ENCODE data around the gene IL17REL. TPM values are rescaled to one million over a fixed set of nuclear protein-coding genes. Genes with fewer than 3 reads are reported as not detected.

Gene IL17REL
- total RNA-seq, 1 donor from 2014 or later = 0.10 TPM

DNA sequence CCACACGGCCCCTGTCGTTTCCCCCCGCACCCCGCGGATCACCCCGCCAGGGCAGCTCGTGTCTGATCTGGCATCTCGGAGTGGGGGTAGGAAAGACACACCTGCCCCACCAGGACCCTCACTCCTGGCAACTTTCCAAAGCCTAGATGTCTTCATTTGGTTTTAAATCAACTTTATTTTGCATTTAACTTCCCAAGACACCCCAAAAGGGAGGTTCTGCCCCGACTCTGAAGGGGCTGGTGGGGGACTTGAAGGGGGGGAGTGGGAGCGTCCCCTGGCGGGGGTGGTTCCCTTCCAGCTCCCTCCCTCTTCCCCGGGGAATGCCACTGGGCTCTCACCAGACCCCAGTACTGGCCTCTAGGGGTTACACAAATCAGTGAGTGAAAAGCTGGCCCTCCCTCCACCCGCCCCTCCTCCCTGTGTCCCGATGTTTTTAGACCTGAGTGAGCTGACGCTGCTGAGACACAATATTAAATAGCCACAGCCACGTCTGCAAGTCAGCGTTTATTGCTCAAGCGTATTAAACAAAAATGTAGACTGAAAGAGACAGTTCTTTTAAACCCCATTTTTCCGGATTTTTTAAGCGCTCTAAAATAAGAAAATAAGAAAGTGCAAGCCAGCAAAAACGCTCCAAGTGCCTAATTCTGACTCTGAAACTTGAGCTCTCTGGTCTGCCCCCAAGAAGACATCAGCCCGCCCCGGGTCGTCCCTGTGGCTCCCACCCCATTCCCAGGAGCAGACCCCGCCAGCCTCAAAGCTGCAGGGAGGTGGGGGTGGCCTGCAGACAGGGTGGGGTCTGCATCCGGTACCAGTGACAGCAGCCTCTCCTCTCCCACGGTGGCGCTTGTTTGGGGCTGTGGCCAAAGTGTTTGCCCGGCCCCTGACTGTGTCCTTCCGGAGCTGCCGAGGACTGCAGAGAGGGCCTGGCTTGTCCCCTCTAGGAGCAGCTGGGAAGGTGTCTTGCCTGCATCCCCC, 46.6 kb upstream of the IL17REL start:
- H3K27ac Mint-ChIP-seq = no peak overlapping the region
- H3K4me1 Mint-ChIP-seq (ENCODE audit: unreplicated experiment) = peaks cover 13% of the 10 kb centered on the region
- H3K36me3 Mint-ChIP-seq = no peaks in the 10 kb centered on the region
- peak; percentile 70 for TF ChIP-seq CTCF (conservative IDR thresholded peaks at IDR 0.05)
- peak overlapping the region; percentile 78 for H3K4me3 Mint-ChIP-seq
- H3K9me3 Mint-ChIP-seq = no peaks in the 10 kb centered on the region
- H3K27me3 Mint-ChIP-seq = peaks cover 18% of the 10 kb centered on the region
- no peak for DNase-seq (ENCODE audit: extremely low spot score, unreplicated experiment)

- peaks cover 6% of the 10 kb centered on the region for H3K9me3 Mint-ChIP-seq
- peak within 1 kb of the TSS; percentile 78 for H3K4me3 Mint-ChIP-seq
- no peak within 1 kb of the TSS for H3K27ac Mint-ChIP-seq
- TF ChIP-seq CTCF (conservative IDR thresholded peaks at IDR 0.05) = no peak
- peaks cover 13% of the 10 kb centered on the region for H3K4me1 Mint-ChIP-seq (ENCODE audit: unreplicated experiment)
- no peaks in the 10 kb centered on the region for H3K36me3 Mint-ChIP-seq
- H3K27me3 Mint-ChIP-seq = peaks cover 24% of the 10 kb centered on the region
- no peak for DNase-seq (ENCODE audit: extremely low spot score, unreplicated experiment)
These were observed 45.7 kb upstream of the IL17REL start, which contains the start of gene TTLL8 for GRCh38 chr22:50058061-50058905. Gene TTLL8 (minus strand): TSS chr22:50058298.

DNA sequence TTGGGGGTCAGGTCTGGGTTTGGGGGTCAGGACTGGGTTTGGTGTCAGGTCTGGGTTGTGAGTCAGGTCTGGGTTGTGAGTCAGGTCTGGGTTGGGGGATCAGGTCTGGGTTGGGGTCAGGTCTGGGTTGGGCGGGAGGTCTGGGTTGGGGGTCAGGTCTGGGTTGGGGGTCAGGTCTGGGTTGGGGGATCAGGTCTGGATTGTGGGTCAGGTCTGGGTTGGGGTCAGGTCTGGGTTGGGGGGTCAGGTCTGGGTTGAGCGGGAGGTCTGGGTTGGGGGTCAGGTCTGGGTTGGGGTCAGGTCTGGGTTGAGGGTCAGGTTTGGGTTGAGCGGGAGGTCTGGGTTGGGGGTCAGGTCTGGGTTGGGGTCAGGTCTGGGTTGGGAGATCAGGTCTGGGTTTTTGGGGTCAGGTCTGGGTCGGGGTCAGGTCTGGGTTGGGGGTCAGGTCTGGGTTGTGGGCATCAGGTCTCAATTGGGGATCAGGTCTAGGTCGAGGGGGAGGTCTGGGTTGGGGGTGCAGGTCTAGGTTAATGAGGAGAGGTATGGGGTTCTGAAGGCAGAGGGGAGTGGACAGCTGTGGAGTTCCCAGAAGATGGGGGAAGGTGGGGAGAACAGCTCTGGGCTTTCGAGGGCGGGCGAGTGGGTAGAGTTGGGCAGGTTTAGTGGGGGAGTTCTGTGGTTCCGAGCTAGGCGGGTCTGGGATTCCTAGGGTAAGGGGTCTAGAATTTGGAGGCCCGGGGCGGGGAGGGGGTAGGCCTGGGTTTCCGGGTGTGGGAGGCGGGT, 44.9 kb upstream of the IL17REL start:
- DNase-seq (ENCODE audit: extremely low spot score, unreplicated experiment) = no peak
- Mint-ChIP-seq H3K27me3 (peaks cover 24% of the 10 kb centered on the region), H3K36me3 (no peaks in the 10 kb centered on the region), H3K27ac (no peak overlapping the region), H3K9me3 (peaks cover 6% of the 10 kb centered on the region), H3K4me1 (ENCODE audit: unreplicated experiment) (peaks cover 13% of the 10 kb centered on the region), H3K4me3 (no peak overlapping the region)
- no peak for TF ChIP-seq CTCF (conservative IDR thresholded peaks at IDR 0.05)

- H3K4me3 Mint-ChIP-seq = no peak overlapping the region
- H3K4me1 Mint-ChIP-seq (ENCODE audit: unreplicated experiment) = peaks cover 13% of the 10 kb centered on the region
- no peak for TF ChIP-seq CTCF (conservative IDR thresholded peaks at IDR 0.05)
- H3K27ac Mint-ChIP-seq = no peak overlapping the region
- H3K9me3 Mint-ChIP-seq = peaks cover 6% of the 10 kb centered on the region
- peaks cover 24% of the 10 kb centered on the region for H3K27me3 Mint-ChIP-seq
- DNase-seq (ENCODE audit: extremely low spot score, unreplicated experiment) = no peak
- H3K36me3 Mint-ChIP-seq = no peaks in the 10 kb centered on the region
These were observed 43.8 kb upstream of the IL17REL start for GRCh38 chr22:50056214-50056972.

Measured in type B pancreatic cell (in vitro differentiated cells).